ENCODE measurements around the gene RFX2. TPM values are rescaled to one million over a fixed set of nuclear protein-coding genes. Genes with fewer than 3 reads are reported as not detected.

The RFX2 gene
- total RNA-seq, 1 experiment from 2014 or later = 3.7 TPM

DNA sequence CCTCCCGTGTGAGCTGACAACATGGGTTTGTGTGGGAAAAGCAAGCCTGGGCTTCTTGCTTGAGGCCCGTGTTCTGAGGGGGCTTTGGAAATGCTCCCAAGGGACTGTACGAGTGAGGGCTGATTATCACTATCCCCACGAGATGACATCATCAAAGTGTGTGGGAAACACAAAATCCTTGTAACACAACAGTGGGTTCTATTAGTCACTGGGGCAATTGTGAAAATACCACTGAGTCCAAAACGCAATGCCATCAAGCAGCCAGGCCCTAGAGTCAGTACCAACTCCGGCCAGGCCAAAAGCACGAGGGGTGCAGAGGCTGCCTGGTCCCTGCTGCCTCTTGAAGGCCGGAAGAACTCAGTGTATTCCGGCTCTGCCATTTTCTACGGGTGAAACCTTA, 166.7 kb downstream of the RFX2 start:
- Histone ChIP-seq H2BK15ac (ENCODE audit: low read depth, low read length) (no peak overlapping the region), H3K23ac (ENCODE audit: insufficient read length, low read depth, low read length) (no peak overlapping the region), H4K20me1 (ENCODE audit: control insufficient read depth, insufficient read depth, insufficient read length) (no peaks in the 10 kb centered on the region), H2BK20ac (ENCODE audit: low read depth, low read length, poor library complexity, severe bottlenecking) (no peak overlapping the region), H4K91ac (ENCODE audit: insufficient read length, low read depth, low read length) (no peak overlapping the region), H3K56ac (ENCODE audit: insufficient read length, low read depth, low read length) (no peak overlapping the region), H2AFZ (ENCODE audit: low read length) (no peak overlapping the region), H2BK12ac (ENCODE audit: insufficient read length, low read depth, low read length) (no peak overlapping the region), H4K5ac (ENCODE audit: insufficient read length, low read depth, low read length) (no peak overlapping the region), H2AK5ac (ENCODE audit: insufficient read length, low read length) (no peak overlapping the region), H3K14ac (ENCODE audit: insufficient read depth, low read length) (no peak overlapping the region), H3T11ph (ENCODE audit: low read length) (no peak overlapping the region), H2BK120ac (ENCODE audit: low read depth, low read length, poor library complexity, severe bottlenecking) (no peak overlapping the region), H3K23me2 (ENCODE audit: insufficient read length, low read depth, low read length, poor library complexity, severe bottlenecking) (no peaks in the 10 kb centered on the region), H3K9me3 (ENCODE audit: control insufficient read depth, low read depth, low read length) (no peaks in the 10 kb centered on the region), H2BK5ac (ENCODE audit: insufficient read length, low read length) (no peak overlapping the region), H3K4ac (ENCODE audit: low read depth, low read length) (no peak overlapping the region), H3K18ac (ENCODE audit: insufficient read length, low read depth, low read length) (no peak overlapping the region), H3K79me1 (ENCODE audit: insufficient read depth, low read depth, low read length, poor library complexity, severe bottlenecking) (peaks cover 10% of the 10 kb centered on the region), H3K4me1 (ENCODE audit: insufficient read depth, low read length) (no peaks in the 10 kb centered on the region; the same call in 1 of the 2 replicates), H4K8ac (replicated peaks; ENCODE audit: insufficient read length, low read depth, low read length) (no peak overlapping the region), H3K79me2 (ENCODE audit: insufficient read depth, low read length) (no peaks in the 10 kb centered on the region; the same call in 1 of the 2 replicates), H3K27ac (ENCODE audit: insufficient read length, low read depth, low read length) (no peak overlapping the region), H3K27me3 (ENCODE audit: insufficient read depth, low read length) (no peaks in the 10 kb centered on the region), H3K9ac (ENCODE audit: extremely low read depth, insufficient read length, low read length) (no peak overlapping the region), H3K4me2 (ENCODE audit: insufficient read depth, insufficient read length, low read length) (no peak overlapping the region)
- peaks cover 15 to 29% of the 10 kb centered on the region in 2 experiments for H3K4me1 Mint-ChIP-seq
- WGBS (ENCODE audit: extremely low coverage, insufficient read length, low lambda C conversion rate) = no CpG with 5 or more reads among the region's 10 CpGs
- H3K27ac Mint-ChIP-seq = peak overlapping the region; percentile 32 to 57 (median 55); a peak in 4 of 7 replicates
- H3K4me3 Mint-ChIP-seq = no peak overlapping the region
- H3K36me3 Mint-ChIP-seq (ENCODE audit: insufficient read depth in 1 of 3, low read depth in 3 of 3) = peaks cover 10 to 36% (median 33%) of the 10 kb centered on the region in 3 experiments; a peak in 6 of 7 replicates
- TF ChIP-seq CTCF (conservative IDR thresholded peaks at IDR 0.05) = no peak
- no peaks in the 10 kb centered on the region for H3K9me3 Mint-ChIP-seq
- no peaks in the 10 kb centered on the region; the same call in 1 of the 2 replicates for H3K27me3 Mint-ChIP-seq (ENCODE audit: low read depth)
- DNase-seq = no peak

Other genes with a start within 250 kb of the RFX2 start
- not detected in 2 replicates for gene FUT5, start 240.0 kb downstream of the RFX2 start, total RNA-seq (2021)
- gene NDUFA11, start 206.7 kb downstream of the RFX2 start, total RNA-seq (2021) = 282 TPM in 2 replicates
- 1.9 and 2.2 TPM in 2 replicates for gene VMAC, start 205.6 kb downstream of the RFX2 start, total RNA-seq (2021)
- gene CAPS, start 196.2 kb downstream of the RFX2 start, total RNA-seq (2021) = 2.3 and 2.5 TPM in 2 replicates
- 86.5 and 89.9 TPM in 2 replicates for gene RANBP3, start 132.4 kb downstream of the RFX2 start, total RNA-seq (2021)
- gene ACSBG2, start 25.2 kb upstream of the RFX2 start, total RNA-seq (2021) = not detected in 2 replicates
- gene MLLT1, start 169.5 kb upstream of the RFX2 start, total RNA-seq (2021) = 54.9 and 56.9 TPM in 2 replicates
- gene ACER1, start 223.1 kb upstream of the RFX2 start, total RNA-seq (2021) = not detected in 2 replicates